Tibial artery (tissue), 4 donors: ENCODE measurements around the gene SNX7.

Experiments used
- DNase-seq, 2 donors: peaks; one replicate each; pipeline ENCODE4 v3.0.0-alpha.2; 2019
- H3K27ac ChIP-seq, 2 donors: fragments of 200-600 bp; sonication (generic) in 1 of 2; 1 replicate in 1 of 2; 2 replicates in 1 of 2; pipeline ENCODE4 v1.5.1; 2018 to 2019; ENCODE audit warnings: mild to moderate bottlenecking in 1 of 2
- H3K27me3 ChIP-seq, 2 donors: fragments of 200-600 bp; sonication (generic) in 1 of 2; one replicate each; pipeline versions ENCODE4 v1.5.1 to v1.6.0; 2016 to 2019
- H3K36me3 ChIP-seq, 3 donors: fragments of 200-600 bp; sonication (generic) in 2 of 3; one replicate each; pipeline ENCODE4 v1.5.1; 2016 to 2019; ENCODE audit warnings: mild to moderate bottlenecking in 2 of 3
- H3K4me1 ChIP-seq, 4 donors: fragments of 200-600 bp; sonication (generic) in 2 of 4; 1 replicate in 3 of 4; 2 replicates in 1 of 4; pipeline ENCODE4 v1.5.1; 2016 to 2019
- H3K4me3 ChIP-seq, 2 donors: fragments of 200-600 bp; sonication (generic) in 1 of 2; 1 replicate in 1 of 2; 2 replicates in 1 of 2; pipeline ENCODE4 v1.5.1; 2018 to 2019; ENCODE audit warnings: mild to moderate bottlenecking in 2 of 2
- H3K9me3 ChIP-seq, 3 donors: fragments of 200-600 bp; sonication (generic) in 1 of 3; one replicate each; pipeline ENCODE4 v1.5.1; 2016 to 2019
- CTCF ChIP-seq, 2 experiments: fragments of 200-600 bp in 1 of 2; fragments of 450-650 bp in 1 of 2; IDR thresholded peaks; one replicate each; pipeline ENCODE4 v1.5.1; 2017 to 2019; ENCODE audit warnings: antibody characterized with exemption in 2 of 2, mild to moderate bottlenecking in 1 of 2, moderate library complexity in 1 of 2
- intact Hi-C: fragments of 100-400 bp; cut with DNase I; formaldehyde crosslinking; loops from one replicate; pipeline ENCODE4 v1.15.0; 2023; ENCODE audit warnings: low total_unique reads

The SNX7 gene

GRCh38 chr1:98796049-98796448, 134.5 kb downstream of the SNX7 start:
- no peaks in the 10 kb centered on the region for H3K4me1 ChIP-seq
- no peak for DNase-seq
- no peaks in the 10 kb centered on the region for H3K27me3 ChIP-seq
- no peak for TF ChIP-seq CTCF (IDR thresholded peaks at IDR 0.05)
- H3K9me3 ChIP-seq = no peaks in the 10 kb centered on the region
- no peak overlapping the region for H3K27ac ChIP-seq
- no peak overlapping the region for H3K4me3 ChIP-seq
- intact Hi-C loops = no loop called here
- H3K36me3 ChIP-seq = no peaks in the 10 kb centered on the region

GRCh38 chr1:98797506-98797905, 136.0 kb downstream of the SNX7 start:
- intact Hi-C loops = no loop called here
- no peak overlapping the region for H3K27ac ChIP-seq
- TF ChIP-seq CTCF (IDR thresholded peaks at IDR 0.05) = no peak
- H3K27me3 ChIP-seq = no peaks in the 10 kb centered on the region
- H3K4me3 ChIP-seq = no peak overlapping the region
- DNase-seq = no peak
- no peaks in the 10 kb centered on the region for H3K4me1 ChIP-seq
- H3K36me3 ChIP-seq = no peaks in the 10 kb centered on the region
- H3K9me3 ChIP-seq = no peaks in the 10 kb centered on the region
